HG03103 (cell line): ENCODE data around the gene FBXL22.
"Not testable (repeated sequence)": the region's sequence is repeated elsewhere in the genome, so short reads cannot be mapped to it uniquely, and the experiment has no call there.

Experiments used
- ATAC-seq: cut with Tn5 transposase; IDR thresholded peaks from one replicate; pipeline ENCODE4 v1.9.1; 2021; ENCODE audit warnings: low read depth; ENCODE audit not compliant: unreplicated experiment

The FBXL22 gene

GRCh38 chr15:63610209-63610841 is 13.1 kb downstream of the FBXL22 start:
- no peak for ATAC-seq

GRCh38 chr15:63611177-63611576 is 14.0 kb downstream of the FBXL22 start:
- no peak for ATAC-seq

GRCh38 chr15:63612300-63612699 is 15.1 kb downstream of the FBXL22 start:
- no peak for ATAC-seq

GRCh38 chr15:63615935-63616334 is 18.7 kb downstream of the FBXL22 start:
- ATAC-seq: no peak

GRCh38 chr15:63617147-63617546 is 20.0 kb downstream of the FBXL22 start:
- not testable (repeated sequence) for ATAC-seq

GRCh38 chr15:63617627-63618026 is 20.4 kb downstream of the FBXL22 start:
- ATAC-seq: not testable (repeated sequence)

GRCh38 chr15:63620760-63621159 is 23.6 kb downstream of the FBXL22 start:
- not testable (repeated sequence) for ATAC-seq

- ATAC-seq: no peak
These were observed 26.2 kb downstream of the FBXL22 start for GRCh38 chr15:63623232-63623969.

- peak; percentile 51 for ATAC-seq
These were observed 29.8 kb downstream of the FBXL22 start for GRCh38 chr15:63626955-63627354.

GRCh38 chr15:63628123-63628822 is 31.1 kb downstream of the FBXL22 start:
- ATAC-seq: no peak

GRCh38 chr15:63630036-63630751 is 33.0 kb downstream of the FBXL22 start:
- ATAC-seq: no peak

- no peak for ATAC-seq
These were observed 36.1 kb downstream of the FBXL22 start for GRCh38 chr15:63633312-63633711.

GRCh38 chr15:63634154-63634553 is 37.0 kb downstream of the FBXL22 start:
- ATAC-seq: no peak

- no peak for ATAC-seq
These were observed 39.4 kb downstream of the FBXL22 start for GRCh38 chr15:63636518-63637061.

GRCh38 chr15:63638839-63639238 is 41.7 kb downstream of the FBXL22 start:
- no peak for ATAC-seq

- no peak for ATAC-seq
These were observed 43.0 kb downstream of the FBXL22 start for GRCh38 chr15:63640146-63640545.
